Measurements from ENCODE around the gene PNMA8B.
"Not testable (repeated sequence)": the region's sequence is repeated elsewhere in the genome, so short reads cannot be mapped to it uniquely, and the experiment has no call there.

PNMA8B gene

GRCh38 chr19:46514589-46515289 lies 19.1 kb upstream of the PNMA8B start:
- DNase-seq, result no peak

DNA sequence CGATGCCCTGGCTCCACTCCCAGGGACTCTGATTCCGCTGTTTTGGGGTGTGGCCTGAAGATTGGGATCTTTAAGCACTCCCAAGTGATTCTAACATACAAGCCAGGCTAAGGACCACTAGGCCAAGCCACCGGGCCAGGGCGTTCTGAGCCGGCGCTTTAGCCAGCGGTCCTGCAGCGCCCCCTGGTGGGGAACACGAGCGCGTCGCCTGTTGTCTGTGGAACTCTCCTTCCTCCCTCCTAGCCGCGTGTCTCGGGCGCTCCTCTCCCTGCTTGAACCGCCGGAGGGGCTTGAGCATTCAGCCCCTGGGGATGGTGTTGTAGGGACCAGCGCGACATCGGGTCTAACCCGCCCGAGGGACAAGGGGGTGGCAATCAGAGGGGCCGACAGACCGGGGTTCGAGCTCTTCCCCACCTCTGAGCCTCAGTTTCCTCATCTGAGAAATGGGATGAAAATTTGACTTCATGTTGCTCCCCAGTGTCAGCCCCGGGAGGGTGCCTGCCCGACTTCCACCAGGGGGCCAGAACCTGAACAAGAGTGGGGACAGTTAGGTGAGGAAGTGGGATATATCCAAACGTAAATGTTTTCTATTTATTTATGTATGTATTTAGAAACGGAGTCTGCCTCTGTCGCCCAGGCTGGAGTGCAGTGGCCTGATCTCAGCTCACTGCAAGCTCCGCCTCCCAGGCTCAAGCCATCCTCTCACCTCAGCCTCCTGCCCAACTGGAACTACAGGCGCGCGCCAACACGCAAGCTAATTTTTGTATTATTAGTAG lies 18.0 kb upstream of the PNMA8B start:
- peak in 4 of 5 experiments; percentile 38 to 76 (median 66) for DNase-seq

DNA sequence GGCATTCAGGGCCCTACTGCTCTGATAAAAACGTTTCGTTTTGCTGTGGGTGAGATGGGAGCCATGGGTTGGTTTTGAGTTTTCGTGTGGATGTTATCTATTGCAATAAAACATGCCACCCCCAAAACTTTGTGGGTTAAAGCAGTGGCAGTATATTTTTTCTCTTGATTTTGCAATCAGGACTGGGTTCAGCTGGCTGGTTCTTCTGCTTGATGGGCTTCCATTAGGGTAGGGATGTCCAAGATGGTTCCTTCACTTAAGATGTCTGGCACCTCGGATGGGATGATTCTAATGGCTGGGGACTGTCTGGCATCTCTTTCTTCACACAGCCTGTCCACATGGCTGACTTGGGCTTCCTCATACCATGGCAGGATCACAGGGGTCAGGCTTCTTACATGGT lies 15.6 kb upstream of the PNMA8B start:
- DNase-seq, result no peak

- no peak for DNase-seq
Observed at GRCh38 chr19:46508206-46508605, 12.5 kb upstream of the PNMA8B start.

DNA sequence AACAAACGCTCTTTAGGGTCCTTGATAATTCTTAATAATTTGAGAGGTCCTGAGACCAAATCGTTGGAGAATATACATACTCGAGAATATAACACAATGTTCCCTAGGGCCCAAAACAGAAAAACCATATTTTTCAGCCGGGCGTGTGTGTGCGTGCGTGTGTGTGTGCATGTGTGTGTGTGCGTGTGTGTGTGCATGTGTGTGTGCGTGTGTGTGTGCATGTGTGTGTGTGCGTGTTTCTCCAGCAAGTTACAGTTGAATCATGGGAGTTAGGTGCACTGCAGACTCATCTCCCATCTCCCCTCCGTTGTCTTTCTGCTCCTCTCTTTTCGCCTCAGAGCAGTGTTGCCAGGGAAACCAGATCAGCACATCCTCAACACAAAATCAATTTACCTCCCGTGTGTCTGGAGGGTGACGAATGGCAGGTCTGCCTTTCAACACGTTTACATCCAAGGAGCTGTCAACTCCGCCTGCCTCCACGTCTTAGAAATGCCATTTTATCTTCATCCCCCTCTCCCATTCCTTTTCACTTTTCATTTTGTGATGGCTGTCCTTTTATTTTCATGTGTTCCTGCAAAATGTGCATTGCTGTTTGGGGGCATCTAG lies 8.3 kb upstream of the PNMA8B start:
- no peak for DNase-seq

DNA sequence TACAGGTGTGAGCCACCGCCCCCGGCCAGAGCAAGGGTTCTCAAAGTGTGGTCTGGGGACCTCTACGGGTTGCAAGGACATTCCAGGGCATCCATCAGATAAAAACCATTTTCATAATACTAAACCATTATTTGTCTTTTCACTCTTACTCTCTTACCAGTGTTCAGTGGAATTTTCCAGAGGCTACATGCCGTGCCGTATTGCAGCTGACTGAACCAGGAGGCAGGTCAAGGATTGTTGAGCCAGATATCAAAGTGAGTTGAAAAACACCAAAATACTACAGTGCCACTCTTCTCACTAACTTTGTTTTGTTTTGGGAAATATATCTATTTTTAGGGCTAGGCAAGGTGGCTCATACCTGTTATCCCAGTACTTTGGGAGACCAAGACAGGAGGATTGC lies 7.2 kb upstream of the PNMA8B start:
- DNase-seq, result no peak

GRCh38 chr19:46499692-46500091 lies 4.0 kb upstream of the PNMA8B start:
- no peak for DNase-seq

GRCh38 chr19:46497773-46498172 lies 2.1 kb upstream of the PNMA8B start:
- no peak for DNase-seq

- DNase-seq, result not testable (repeated sequence)
Observed at GRCh38 chr19:46496886-46497285, 1.2 kb upstream of the PNMA8B start.

- DNase-seq, result no peak
Observed at GRCh38 chr19:46496304-46496703, 637 bp upstream of the PNMA8B start.

DNA sequence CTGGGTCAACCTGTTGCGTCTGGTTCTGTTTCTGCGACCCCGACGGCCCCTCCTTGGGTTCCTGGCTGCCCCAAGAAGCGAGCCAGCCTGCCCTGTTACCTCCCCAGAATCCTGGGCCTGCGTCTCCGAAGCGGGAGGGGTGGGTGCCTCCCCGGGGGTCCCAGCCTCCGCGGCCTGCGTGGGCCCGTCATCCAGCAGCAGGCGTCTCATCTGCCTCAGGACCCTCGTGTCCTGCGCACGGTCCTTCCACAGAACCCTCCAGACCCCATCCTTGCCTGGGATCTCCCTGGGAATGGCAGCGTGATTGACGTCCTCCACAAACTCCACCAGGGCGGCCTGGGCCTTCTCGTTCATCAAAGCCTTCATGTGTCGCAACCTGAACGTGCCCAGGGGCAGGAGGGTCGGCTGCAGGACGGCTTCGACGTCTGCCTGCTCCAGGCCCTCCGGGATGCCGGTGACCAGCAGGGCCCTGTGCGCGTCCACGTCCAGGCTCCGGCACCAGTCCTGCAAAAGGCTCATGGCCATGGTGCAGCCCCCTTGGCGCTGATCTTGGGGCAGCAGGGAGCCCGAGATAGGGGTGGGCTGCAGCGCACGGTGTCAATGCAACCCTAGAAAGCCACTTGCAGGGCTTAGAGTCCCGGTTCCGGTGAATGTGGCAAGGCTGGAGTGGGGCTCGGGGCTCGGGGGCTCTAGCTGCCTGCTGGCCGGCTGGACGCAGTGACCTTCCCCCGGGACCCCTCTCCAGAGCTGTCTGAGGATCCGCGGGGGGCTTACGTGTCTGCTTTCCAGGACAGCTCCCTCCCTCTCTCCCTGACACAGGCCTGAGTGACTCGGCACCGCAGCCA lies 504 bp downstream of the PNMA8B start:
- DNase-seq, result no peak

GRCh38 chr19:46494146-46494940 lies 1.3 kb downstream of the PNMA8B start:
- no peak for DNase-seq

- DNase-seq, result peak in 1 of 5 experiments; percentile 55
Observed at GRCh38 chr19:46493236-46494145, 2.2 kb downstream of the PNMA8B start.

DNA sequence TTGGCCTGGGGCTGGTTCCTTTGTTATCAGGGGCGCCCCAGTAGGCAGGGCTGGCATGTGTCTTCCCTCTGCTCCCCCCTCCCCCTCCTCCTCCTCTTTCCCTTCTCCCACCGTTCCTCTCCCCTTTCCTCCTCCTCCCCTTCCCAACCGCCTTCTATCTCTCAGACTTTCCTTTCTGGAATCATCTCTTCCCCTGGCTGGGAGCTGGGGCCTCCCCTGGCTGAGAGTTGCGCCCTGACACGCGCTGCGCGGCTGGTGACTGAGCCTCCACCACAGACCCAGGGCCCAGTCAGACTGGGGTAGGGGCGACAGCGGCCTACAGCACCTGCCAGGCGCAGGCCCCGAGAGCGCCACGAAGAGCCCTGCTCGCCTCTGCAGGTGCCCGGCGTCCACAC lies 2.8 kb downstream of the PNMA8B start:
- DNase-seq, result no peak

GRCh38 chr19:46491975-46492682 lies 3.5 kb downstream of the PNMA8B start:
- DNase-seq, result no peak

DNA sequence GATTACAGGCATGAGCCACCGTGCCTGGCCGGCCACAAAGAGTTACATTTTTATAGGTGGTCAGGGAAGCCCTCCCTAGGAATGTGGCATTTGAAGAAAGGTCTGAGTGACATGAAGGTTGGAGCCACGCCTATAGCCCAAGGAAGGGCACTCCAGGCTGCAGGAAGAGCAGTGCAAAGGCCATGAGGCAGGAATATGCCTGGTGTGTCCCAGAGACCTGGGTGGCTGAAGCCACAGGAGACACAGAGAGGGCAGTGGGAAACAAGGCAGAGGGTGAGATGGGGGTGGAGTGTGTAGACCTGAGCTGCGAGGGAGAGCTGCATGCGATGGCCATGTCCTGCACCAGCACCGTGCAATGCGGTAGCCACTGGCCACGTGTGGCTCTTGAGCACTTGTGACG lies 4.9 kb downstream of the PNMA8B start:
- no peak for DNase-seq

DNA sequence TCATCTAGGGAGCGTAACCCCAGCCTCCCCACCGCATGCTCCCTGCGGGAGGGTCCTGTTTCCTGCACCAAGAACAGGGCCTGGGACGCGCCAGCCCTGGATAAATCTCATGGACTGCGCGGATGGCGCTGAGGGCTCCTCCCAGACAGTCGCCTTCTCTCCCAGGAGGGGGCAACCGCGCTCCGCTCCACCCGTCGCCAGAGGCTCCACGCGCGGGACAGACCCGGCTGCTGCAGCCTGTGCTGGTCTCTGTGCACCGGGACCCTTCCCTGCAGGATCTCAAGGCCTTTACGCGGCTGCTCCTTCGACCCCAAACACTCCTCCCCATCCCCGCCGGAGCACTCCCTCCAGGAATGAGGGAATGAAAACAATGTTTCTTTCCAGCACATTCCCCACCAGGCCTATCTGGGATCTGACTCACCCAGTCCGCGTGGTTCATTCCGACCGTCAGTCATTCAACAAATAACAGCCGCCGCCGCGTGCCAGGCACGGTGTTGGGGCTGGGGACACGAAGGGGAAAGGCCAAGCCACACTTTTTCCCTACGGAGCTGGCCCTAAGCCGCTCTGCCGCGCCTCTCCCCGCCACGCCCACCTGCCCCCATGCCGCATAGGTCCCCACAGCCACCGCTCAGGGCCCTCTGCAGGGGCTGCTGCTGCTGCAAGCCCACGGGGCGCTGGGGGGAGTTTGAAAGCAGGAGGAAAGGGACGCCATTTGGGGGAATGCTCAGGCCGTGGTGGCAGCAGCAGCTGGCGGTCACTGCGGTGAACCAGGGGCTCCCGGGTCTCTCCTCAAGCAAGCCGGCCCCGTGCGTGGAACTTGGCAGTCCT lies 6.0 kb downstream of the PNMA8B start:
- no peak for DNase-seq

- no peak for DNase-seq
Observed at GRCh38 chr19:46488551-46488950, 7.1 kb downstream of the PNMA8B start.

- DNase-seq, result peak; percentile 19 to 74 (median 58)
Observed at GRCh38 chr19:46487802-46488445, 7.7 kb downstream of the PNMA8B start.

All from T-helper 2 cell (primary cell).